Measurements from ENCODE around the gene LYRM4. TPM values are rescaled to one million over a fixed set of nuclear protein-coding genes. Genes with fewer than 3 reads are reported as not detected.

LYRM4 gene
- total and polyA plus RNA-seq, 2 experiments from 2014 or later = 51.0 to 62.0 TPM

DNA sequence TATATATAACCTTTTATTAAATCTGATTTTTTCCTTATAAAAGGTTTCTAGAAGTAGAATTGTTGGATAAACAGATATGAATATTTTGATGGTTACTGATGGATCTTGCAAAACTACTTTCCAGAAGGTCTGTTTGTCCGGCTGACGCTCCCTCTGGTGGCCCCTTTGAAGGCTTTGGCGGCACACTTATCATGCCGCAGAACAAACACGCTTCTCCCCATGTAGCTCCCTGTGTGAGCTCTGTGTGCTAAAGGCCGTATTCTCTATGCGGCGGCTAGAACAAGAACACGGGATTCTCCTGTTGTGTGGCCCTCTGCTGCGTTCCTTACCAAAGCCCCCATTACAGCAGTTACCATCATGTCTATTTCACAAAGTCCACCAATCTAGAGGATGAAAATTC is 145.6 kb downstream of the LYRM4 start:
- Histone ChIP-seq H3K27ac (ENCODE audit: low read depth) (no peak overlapping the region), H3K27me3 (ENCODE audit: insufficient read depth) (no peaks in the 10 kb centered on the region), H3K79me2 (replicated peaks; ENCODE audit: insufficient read depth) (no peaks in the 10 kb centered on the region), H3F3A (replicated peaks; ENCODE audit: low read depth) (no peaks in the 10 kb centered on the region), H3K4me3 (no peak overlapping the region), H3K4me2 (no peak overlapping the region), H4K20me1 (replicated peaks; ENCODE audit: insufficient read depth) (peaks cover 5% of the 10 kb centered on the region; the same call in 1 of the 2 replicates), H3K4me1 (ENCODE audit: insufficient read depth) (no peaks in the 10 kb centered on the region), H2AFZ (no peak overlapping the region), H3K9me2 (ENCODE audit: insufficient read depth) (no peaks in the 10 kb centered on the region), H3K36me3 (ENCODE audit: insufficient read depth) (no peaks in the 10 kb centered on the region)
- Mint-ChIP-seq H3K4me1 (peaks cover 6% of the 10 kb centered on the region; the same call in 1 of the 3 replicates), H3K4me3 (no peak overlapping the region), H3K9me3 (peaks cover under 1% of the 10 kb centered on the region; the same call in 2 of the 3 replicates), H3K27me3 (ENCODE audit: insufficient read depth, low read depth, poor library complexity) (peaks cover 8% of the 10 kb centered on the region), H3K36me3 (ENCODE audit: low read depth) (peaks cover 3% of the 10 kb centered on the region; the same call in 2 of the 3 replicates), H3K27ac (no peak overlapping the region)
- TF ChIP-seq CREB1 (CRISPR knock-in tag; IDR thresholded peaks at IDR 0.05; ENCODE audit: low read depth) (no peak), CTCF (conservative IDR thresholded peaks at IDR 0.05; ENCODE audit: low read depth in 2 of 2) (peak in 1 of 2 experiments; percentile 22; a peak in 1 of 4 replicates)
- ATAC-seq = no peak
- no peak for DNase-seq (ENCODE audit: low spot score)

GRCh38 chr6:5113096-5113495 is 147.7 kb downstream of the LYRM4 start:
- Histone ChIP-seq H3K36me3 (ENCODE audit: insufficient read depth) (no peaks in the 10 kb centered on the region), H3K79me2 (replicated peaks; ENCODE audit: insufficient read depth) (no peaks in the 10 kb centered on the region)
- no peak for TF ChIP-seq JUNB (IDR thresholded peaks at IDR 0.05; ENCODE audit: unreplicated experiment)
- TF ChIP-seq ZNF331 (CRISPR knock-in tag; IDR thresholded peaks at IDR 0.05; ENCODE audit: low read depth) = no peak
- no peak for TF ChIP-seq EZH2 (IDR thresholded peaks at IDR 0.05; ENCODE audit: low read depth, unreplicated experiment)
- TF ChIP-seq ZNF114 (CRISPR knock-in tag; IDR thresholded peaks at IDR 0.05) = no peak
- TF ChIP-seq, protein P1, sequence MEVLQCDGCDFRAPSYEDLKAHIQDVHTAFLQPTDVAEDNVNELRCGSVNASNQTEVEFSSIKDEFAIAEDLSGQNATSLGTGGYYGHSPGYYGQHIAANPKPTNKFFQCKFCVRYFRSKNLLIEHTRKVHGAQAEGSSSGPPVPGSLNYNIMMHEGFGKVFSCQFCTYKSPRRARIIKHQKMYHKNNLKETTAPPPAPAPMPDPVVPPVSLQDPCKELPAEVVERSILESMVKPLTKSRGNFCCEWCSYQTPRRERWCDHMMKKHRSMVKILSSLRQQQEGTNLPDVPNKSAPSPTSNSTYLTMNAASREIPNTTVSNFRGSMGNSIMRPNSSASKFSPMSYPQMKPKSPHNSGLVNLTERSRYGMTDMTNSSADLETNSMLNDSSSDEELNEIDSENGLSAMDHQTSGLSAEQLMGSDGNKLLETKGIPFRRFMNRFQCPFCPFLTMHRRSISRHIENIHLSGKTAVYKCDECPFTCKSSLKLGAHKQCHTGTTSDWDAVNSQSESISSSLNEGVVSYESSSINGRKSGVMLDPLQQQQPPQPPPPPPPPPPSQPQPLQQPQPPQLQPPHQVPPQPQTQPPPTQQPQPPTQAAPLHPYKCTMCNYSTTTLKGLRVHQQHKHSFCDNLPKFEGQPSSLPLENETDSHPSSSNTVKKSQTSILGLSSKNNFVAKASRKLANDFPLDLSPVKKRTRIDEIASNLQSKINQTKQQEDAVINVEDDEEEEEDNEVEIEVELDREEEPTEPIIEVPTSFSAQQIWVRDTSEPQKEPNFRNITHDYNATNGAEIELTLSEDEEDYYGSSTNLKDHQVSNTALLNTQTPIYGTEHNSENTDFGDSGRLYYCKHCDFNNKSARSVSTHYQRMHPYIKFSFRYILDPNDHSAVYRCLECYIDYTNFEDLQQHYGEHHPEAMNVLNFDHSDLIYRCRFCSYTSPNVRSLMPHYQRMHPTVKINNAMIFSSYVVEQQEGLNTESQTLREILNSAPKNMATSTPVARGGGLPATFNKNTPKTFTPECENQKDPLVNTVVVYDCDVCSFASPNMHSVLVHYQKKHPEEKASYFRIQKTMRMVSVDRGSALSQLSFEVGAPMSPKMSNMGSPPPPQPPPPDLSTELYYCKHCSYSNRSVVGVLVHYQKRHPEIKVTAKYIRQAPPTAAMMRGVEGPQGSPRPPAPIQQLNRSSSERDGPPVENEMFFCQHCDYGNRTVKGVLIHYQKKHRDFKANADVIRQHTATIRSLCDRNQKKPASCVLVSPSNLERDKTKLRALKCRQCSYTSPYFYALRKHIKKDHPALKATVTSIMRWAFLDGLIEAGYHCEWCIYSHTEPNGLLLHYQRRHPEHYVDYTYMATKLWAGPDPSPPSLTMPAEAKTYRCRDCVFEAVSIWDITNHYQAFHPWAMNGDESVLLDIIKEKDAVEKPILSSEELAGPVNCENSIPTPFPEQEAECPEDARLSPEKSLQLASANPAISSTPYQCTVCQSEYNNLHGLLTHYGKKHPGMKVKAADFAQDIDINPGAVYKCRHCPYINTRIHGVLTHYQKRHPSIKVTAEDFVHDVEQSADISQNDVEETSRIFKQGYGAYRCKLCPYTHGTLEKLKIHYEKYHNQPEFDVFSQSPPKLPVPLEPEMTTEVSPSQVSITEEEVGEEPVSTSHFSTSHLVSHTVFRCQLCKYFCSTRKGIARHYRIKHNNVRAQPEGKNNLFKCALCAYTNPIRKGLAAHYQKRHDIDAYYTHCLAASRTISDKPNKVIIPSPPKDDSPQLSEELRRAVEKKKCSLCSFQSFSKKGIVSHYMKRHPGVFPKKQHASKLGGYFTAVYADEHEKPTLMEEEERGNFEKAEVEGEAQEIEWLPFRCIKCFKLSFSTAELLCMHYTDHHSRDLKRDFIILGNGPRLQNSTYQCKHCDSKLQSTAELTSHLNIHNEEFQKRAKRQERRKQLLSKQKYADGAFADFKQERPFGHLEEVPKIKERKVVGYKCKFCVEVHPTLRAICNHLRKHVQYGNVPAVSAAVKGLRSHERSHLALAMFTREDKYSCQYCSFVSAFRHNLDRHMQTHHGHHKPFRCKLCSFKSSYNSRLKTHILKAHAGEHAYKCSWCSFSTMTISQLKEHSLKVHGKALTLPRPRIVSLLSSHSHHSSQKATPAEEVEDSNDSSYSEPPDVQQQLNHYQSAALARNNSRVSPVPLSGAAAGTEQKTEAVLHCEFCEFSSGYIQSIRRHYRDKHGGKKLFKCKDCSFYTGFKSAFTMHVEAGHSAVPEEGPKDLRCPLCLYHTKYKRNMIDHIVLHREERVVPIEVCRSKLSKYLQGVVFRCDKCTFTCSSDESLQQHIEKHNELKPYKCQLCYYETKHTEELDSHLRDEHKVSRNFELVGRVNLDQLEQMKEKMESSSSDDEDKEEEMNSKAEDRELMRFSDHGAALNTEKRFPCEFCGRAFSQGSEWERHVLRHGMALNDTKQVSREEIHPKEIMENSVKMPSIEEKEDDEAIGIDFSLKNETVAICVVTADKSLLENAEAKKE (CRISPR knock-in tag; IDR thresholded peaks at IDR 0.05) = no peak
- TF ChIP-seq CTCF (conservative IDR thresholded peaks at IDR 0.05; ENCODE audit: low read depth in 2 of 2) = no peak
- TF ChIP-seq NANOG (IDR thresholded peaks at IDR 0.05; ENCODE audit: borderline replicate concordance) = no peak

More at GRCh38 chr6:5113096-5113495, 147.7 kb downstream of the LYRM4 start:
- Mint-ChIP-seq H3K27ac (no peak overlapping the region), H3K36me3 (ENCODE audit: low read depth) (peaks cover 3% of the 10 kb centered on the region; the same call in 1 of the 3 replicates), H3K4me3 (no peak overlapping the region), H3K9me3 (no peaks in the 10 kb centered on the region; the same call in 2 of the 3 replicates), H3K4me1 (no peaks in the 10 kb centered on the region; the same call in 2 of the 3 replicates), H3K27me3 (ENCODE audit: insufficient read depth, low read depth, poor library complexity) (peaks cover 5% of the 10 kb centered on the region)
- DNase-seq (ENCODE audit: low spot score) (no peak), ATAC-seq (no peak)
- peaks cover 5% of the 10 kb centered on the region; the same call in 1 of the 2 replicates for H4K20me1 ChIP-seq (replicated peaks; ENCODE audit: insufficient read depth)
- no peaks in the 10 kb centered on the region for H3K4me1 ChIP-seq (ENCODE audit: insufficient read depth)
- no peak overlapping the region for H3K27ac ChIP-seq (ENCODE audit: low read depth)
- H3K4me2 ChIP-seq = no peak overlapping the region
- H3K27me3 ChIP-seq (ENCODE audit: insufficient read depth) = no peaks in the 10 kb centered on the region
- H3K9me2 ChIP-seq (ENCODE audit: insufficient read depth) = no peaks in the 10 kb centered on the region
- no peak overlapping the region for H3K4me3 ChIP-seq
- no peaks in the 10 kb centered on the region for H3F3A ChIP-seq (replicated peaks; ENCODE audit: low read depth)
- H2AFZ ChIP-seq = no peak overlapping the region
